Activated CD8-positive, alpha-beta memory T cell treated with anti-CD3 and anti-CD28 coated beads for 48 hours (primary cell): ENCODE measurements around the gene RAB3IL1.

ENCODE experiments used
- DNase-seq, 3 experiments: peaks; one replicate each; pipeline ENCODE4 v3.0.0-alpha.2; 2020; ENCODE audit warnings: low read depth in 2 of 3, low spot score in 2 of 3

Gene RAB3IL1

DNA sequence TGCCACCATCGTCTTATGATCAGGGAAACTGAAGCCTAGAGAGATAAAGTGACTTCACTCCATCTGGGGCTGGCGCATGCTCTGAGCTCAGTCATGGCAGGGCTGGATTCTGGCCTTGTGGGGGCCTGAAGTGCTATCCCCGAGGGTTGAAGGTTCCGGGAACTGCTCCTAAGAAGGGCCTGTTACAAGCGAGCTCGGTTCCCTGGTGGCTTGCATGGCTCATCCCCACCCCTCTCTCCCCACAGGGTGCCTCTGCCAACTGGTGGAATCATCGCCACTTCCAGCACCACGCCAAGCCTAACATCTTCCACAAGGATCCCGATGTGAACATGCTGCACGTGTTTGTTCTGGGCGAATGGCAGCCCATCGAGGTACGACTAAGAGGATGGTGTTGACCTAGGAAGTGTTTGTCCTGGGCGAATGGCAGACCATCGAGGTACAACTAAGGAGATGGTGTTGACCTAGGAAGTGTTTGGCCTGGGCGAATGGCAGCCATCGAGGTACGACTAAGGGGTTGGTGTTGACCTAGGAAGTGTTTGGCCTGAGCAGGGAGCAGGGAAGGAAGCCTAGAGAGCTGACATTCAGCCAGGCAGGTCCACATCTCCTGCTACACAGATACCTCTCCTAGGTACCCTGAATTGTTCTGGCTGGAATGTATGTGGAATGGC is 69.3 kb downstream of the RAB3IL1 start:
- DNase-seq, result no peak
